Measurements from ENCODE around the gene GPR55. TPM values are rescaled to one million over a fixed set of nuclear protein-coding genes. Genes with fewer than 3 reads are reported as not detected.

Gene GPR55
- total and polyA plus RNA-seq, 10 of the 15 experiments (the other 5 are each of a cell fraction or from before 2014, with no cell fraction given), result 2.1 to 30.1 (median 16.2) TPM

DNA sequence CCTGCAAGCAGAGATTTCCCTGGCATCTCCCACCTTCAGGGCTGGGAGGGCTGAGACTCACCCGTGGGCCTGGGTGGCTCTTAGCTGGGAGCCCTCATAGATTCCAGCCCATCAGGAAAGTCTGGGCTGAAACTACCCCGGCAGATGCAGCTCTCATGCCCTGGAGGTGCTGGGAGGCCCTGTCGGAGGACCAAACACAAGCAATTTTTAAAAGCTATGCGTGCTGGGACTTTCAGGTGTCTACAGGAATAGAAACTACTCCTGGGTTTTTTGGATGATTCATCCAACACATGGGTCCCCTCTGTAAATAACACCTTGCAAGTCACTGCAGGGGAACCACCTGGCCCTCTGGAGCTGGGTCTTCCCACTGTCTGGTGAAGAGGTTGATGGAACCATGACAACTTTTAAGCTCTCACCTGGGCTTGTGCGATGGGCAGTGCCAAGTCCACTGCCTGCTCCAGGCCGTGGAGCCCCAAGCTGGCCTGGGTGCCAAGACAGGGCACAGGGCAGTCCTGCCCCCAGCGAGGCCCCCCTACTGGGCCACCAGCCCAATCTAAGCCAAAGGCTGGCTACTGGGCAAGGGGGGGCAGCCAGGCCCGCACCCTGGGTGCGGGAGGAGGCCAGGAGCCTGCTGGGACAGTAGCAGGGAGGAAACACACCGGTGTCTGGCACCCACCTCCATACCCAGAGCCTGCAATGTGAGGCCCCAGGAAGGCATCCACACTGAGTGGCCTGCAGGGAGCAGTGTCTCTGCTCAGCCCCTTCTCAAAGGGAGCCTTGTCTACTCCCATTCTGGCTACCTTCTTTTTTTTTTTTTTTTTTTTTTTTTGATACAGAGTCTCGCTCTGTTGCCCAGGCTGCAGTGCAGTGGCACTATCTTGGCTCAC, 1.1 kb upstream of the GPR55 start (continued):
- peak; percentile 83 for TF ChIP-seq CREM (IDR thresholded peaks at IDR 0.05; ENCODE audit: low read depth)
- no peak for TF ChIP-seq NR2C2 (IDR thresholded peaks at IDR 0.05; ENCODE audit: borderline replicate concordance, control insufficient read depth, insufficient read length, low read depth)
- no peak for TF ChIP-seq CHD1 (IDR thresholded peaks at IDR 0.05; ENCODE audit: low read depth, low read length)
- TF ChIP-seq ZNF207 (IDR thresholded peaks at IDR 0.05; ENCODE audit: borderline replicate concordance), result peak; percentile 65; the same call in 1 of the 2 replicates
- peak; percentile 85 for TF ChIP-seq JUNB (IDR thresholded peaks at IDR 0.05)
- TF ChIP-seq ZNF274 (IDR thresholded peaks at IDR 0.05; ENCODE audit: insufficient read depth, insufficient read length), result no peak
- TF ChIP-seq ZZZ3 (IDR thresholded peaks at IDR 0.05; ENCODE audit: control insufficient read depth, insufficient read length, low read depth), result no peak
- TF ChIP-seq, protein P1, sequence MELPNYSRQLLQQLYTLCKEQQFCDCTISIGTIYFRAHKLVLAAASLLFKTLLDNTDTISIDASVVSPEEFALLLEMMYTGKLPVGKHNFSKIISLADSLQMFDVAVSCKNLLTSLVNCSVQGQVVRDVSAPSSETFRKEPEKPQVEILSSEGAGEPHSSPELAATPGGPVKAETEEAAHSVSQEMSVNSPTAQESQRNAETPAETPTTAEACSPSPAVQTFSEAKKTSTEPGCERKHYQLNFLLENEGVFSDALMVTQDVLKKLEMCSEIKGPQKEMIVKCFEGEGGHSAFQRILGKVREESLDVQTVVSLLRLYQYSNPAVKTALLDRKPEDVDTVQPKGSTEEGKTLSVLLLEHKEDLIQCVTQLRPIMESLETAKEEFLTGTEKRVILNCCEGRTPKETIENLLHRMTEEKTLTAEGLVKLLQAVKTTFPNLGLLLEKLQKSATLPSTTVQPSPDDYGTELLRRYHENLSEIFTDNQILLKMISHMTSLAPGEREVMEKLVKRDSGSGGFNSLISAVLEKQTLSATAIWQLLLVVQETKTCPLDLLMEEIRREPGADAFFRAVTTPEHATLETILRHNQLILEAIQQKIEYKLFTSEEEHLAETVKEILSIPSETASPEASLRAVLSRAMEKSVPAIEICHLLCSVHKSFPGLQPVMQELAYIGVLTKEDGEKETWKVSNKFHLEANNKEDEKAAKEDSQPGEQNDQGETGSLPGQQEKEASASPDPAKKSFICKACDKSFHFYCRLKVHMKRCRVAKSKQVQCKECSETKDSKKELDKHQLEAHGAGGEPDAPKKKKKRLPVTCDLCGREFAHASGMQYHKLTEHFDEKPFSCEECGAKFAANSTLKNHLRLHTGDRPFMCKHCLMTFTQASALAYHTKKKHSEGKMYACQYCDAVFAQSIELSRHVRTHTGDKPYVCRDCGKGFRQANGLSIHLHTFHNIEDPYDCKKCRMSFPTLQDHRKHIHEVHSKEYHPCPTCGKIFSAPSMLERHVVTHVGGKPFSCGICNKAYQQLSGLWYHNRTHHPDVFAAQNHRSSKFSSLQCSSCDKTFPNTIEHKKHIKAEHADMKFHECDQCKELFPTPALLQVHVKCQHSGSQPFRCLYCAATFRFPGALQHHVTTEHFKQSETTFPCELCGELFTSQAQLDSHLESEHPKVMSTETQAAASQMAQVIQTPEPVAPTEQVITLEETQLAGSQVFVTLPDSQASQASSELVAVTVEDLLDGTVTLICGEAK (IDR thresholded peaks at IDR 0.05; ENCODE audit: borderline replicate concordance), result no peak
- TF ChIP-seq SP1 (IDR thresholded peaks at IDR 0.05; ENCODE audit: low read depth, low read length), result peak; percentile 46
- TF ChIP-seq POLR2AphosphoS2 (IDR thresholded peaks at IDR 0.05; ENCODE audit: low read depth, low read length), result no peak
- TF ChIP-seq, protein P2, sequence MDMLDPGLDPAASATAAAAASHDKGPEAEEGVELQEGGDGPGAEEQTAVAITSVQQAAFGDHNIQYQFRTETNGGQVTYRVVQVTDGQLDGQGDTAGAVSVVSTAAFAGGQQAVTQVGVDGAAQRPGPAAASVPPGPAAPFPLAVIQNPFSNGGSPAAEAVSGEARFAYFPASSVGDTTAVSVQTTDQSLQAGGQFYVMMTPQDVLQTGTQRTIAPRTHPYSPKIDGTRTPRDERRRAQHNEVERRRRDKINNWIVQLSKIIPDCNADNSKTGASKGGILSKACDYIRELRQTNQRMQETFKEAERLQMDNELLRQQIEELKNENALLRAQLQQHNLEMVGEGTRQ (IDR thresholded peaks at IDR 0.05; ENCODE audit: borderline replicate concordance, low read depth, low read length), result no peak
- TF ChIP-seq, protein P3, sequence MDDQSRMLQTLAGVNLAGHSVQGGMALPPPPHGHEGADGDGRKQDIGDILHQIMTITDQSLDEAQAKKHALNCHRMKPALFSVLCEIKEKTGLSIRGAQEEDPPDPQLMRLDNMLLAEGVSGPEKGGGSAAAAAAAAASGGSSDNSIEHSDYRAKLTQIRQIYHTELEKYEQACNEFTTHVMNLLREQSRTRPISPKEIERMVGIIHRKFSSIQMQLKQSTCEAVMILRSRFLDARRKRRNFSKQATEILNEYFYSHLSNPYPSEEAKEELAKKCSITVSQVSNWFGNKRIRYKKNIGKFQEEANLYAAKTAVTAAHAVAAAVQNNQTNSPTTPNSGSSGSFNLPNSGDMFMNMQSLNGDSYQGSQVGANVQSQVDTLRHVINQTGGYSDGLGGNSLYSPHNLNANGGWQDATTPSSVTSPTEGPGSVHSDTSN (IDR thresholded peaks at IDR 0.05; ENCODE audit: insufficient replicate concordance, low read depth, low read length), result no peak
- TF ChIP-seq WRNIP1 (IDR thresholded peaks at IDR 0.05; ENCODE audit: borderline replicate concordance, low read depth, low read length), result no peak
- TF ChIP-seq MXI1 (IDR thresholded peaks at IDR 0.05; ENCODE audit: low read depth, low read length), result no peak
- peak; percentile 94 for TF ChIP-seq EED (IDR thresholded peaks at IDR 0.05; ENCODE audit: low read depth)
- TF ChIP-seq, protein P4, sequence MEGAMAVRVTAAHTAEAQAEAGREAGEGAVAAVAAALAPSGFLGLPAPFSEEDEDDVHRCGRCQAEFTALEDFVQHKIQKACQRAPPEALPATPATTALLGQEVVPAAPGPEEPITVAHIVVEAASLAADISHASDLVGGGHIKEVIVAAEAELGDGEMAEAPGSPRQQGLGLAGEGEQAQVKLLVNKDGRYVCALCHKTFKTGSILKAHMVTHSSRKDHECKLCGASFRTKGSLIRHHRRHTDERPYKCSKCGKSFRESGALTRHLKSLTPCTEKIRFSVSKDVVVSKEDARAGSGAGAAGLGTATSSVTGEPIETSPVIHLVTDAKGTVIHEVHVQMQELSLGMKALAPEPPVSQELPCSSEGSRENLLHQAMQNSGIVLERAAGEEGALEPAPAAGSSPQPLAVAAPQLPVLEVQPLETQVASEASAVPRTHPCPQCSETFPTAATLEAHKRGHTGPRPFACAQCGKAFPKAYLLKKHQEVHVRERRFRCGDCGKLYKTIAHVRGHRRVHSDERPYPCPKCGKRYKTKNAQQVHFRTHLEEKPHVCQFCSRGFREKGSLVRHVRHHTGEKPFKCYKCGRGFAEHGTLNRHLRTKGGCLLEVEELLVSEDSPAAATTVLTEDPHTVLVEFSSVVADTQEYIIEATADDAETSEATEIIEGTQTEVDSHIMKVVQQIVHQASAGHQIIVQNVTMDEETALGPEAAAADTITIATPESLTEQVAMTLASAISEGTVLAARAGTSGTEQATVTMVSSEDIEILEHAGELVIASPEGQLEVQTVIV (IDR thresholded peaks at IDR 0.05; ENCODE audit: borderline replicate concordance, partially characterized antibody), result no peak
- TF ChIP-seq CEBPB (IDR thresholded peaks at IDR 0.05; ENCODE audit: borderline replicate concordance in 1 of 2, low read depth in 2 of 2, low read length in 2 of 2), result no peak
- no peak for TF ChIP-seq RBBP5 (conservative IDR thresholded peaks at IDR 0.05)
- TF ChIP-seq FOS (IDR thresholded peaks at IDR 0.05; ENCODE audit: borderline replicate concordance, extremely low read depth, insufficient read length), result no peak
- TF ChIP-seq ZNF622 (IDR thresholded peaks at IDR 0.05), result no peak
- TF ChIP-seq BCL11A (IDR thresholded peaks at IDR 0.05; ENCODE audit: low read depth, low read length), result peak; percentile 89
